ENCODE measurements around the gene GATAD2A. TPM values are rescaled to one million over a fixed set of nuclear protein-coding genes. Genes with fewer than 3 reads are reported as not detected.

GATAD2A gene
- total RNA-seq, 1 experiment from 2014 or later, result 189 TPM

DNA sequence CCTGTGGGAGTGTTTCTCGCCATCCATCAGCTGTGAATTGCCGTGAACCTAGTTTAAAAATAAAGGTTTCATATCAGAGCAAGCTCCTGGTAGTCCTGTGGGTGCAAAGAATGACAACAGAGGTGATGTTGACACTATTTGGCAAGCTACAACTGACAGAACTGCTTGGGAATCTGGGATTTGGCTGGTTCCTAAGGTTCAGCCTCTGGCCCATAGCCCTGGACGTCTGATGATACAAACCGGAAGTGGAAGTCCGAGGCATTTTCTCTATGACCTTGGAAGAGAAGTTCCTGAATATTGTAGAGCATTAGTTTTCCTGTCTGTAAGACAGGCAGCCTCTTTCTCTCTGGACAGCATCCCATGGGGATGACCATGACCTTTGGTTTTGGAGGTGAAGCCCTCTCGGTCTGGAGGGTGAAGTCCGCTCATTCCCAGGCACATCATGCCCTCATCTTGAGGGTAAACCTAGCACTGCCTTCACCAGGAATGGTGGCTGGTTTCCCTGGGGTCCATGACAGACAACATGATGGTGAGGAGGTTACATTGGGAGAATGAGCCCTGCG lies 29.1 kb downstream of the GATAD2A start:
- Histone ChIP-seq H3K14ac (ENCODE audit: insufficient read depth, low read length) (no peak overlapping the region), H3K79me1 (ENCODE audit: insufficient read depth, low read depth, low read length, poor library complexity, severe bottlenecking) (peaks cover 14% of the 10 kb centered on the region), H3K27me3 (ENCODE audit: insufficient read depth, low read length) (no peaks in the 10 kb centered on the region), H2BK12ac (ENCODE audit: insufficient read length, low read depth, low read length) (no peak overlapping the region), H2BK20ac (ENCODE audit: low read depth, low read length, poor library complexity, severe bottlenecking) (no peak overlapping the region), H3K9ac (ENCODE audit: extremely low read depth, insufficient read length, low read length) (no peak overlapping the region), H3K4me2 (ENCODE audit: insufficient read depth, insufficient read length, low read length) (no peak overlapping the region), H3K27ac (ENCODE audit: insufficient read length, low read depth, low read length) (no peak overlapping the region), H2BK5ac (ENCODE audit: insufficient read length, low read length) (no peak overlapping the region), H4K8ac (replicated peaks; ENCODE audit: insufficient read length, low read depth, low read length) (no peak overlapping the region), H3K23ac (ENCODE audit: insufficient read length, low read depth, low read length) (no peak overlapping the region), H3K79me2 (ENCODE audit: insufficient read depth, low read length) (peaks cover 60% of the 10 kb centered on the region; the same call in 1 of the 2 replicates), H3K4me1 (ENCODE audit: insufficient read depth, low read length) (no peaks in the 10 kb centered on the region), H3K9me3 (ENCODE audit: control insufficient read depth, low read depth, low read length) (no peaks in the 10 kb centered on the region), H2BK15ac (ENCODE audit: low read depth, low read length) (no peak overlapping the region), H2AK5ac (ENCODE audit: insufficient read length, low read length) (no peak overlapping the region), H4K91ac (ENCODE audit: insufficient read length, low read depth, low read length) (no peak overlapping the region), H3K23me2 (ENCODE audit: insufficient read length, low read depth, low read length, poor library complexity, severe bottlenecking) (no peaks in the 10 kb centered on the region), H3K56ac (ENCODE audit: insufficient read length, low read depth, low read length) (no peak overlapping the region), H3K4ac (ENCODE audit: low read depth, low read length) (no peak overlapping the region), H3T11ph (ENCODE audit: low read length) (no peak overlapping the region), H4K5ac (ENCODE audit: insufficient read length, low read depth, low read length) (no peak overlapping the region), H2AFZ (ENCODE audit: low read length) (no peak overlapping the region), H3K18ac (ENCODE audit: insufficient read length, low read depth, low read length) (no peak overlapping the region), H2BK120ac (ENCODE audit: low read depth, low read length, poor library complexity, severe bottlenecking) (no peak overlapping the region), H4K20me1 (ENCODE audit: control insufficient read depth, insufficient read depth, insufficient read length) (no peaks in the 10 kb centered on the region)
- H3K27me3 Mint-ChIP-seq (ENCODE audit: low read depth), result no peaks in the 10 kb centered on the region
- DNase-seq, result no peak
- H3K27ac Mint-ChIP-seq, result peak overlapping the region in 1 of 3 experiments; percentile 79; a peak in 2 of 7 replicates
- peaks cover 18% of the 10 kb centered on the region in 2 experiments for H3K4me1 Mint-ChIP-seq
- no peak overlapping the region for H3K4me3 Mint-ChIP-seq
- no CpG with 5 or more reads among the region's 8 CpGs for WGBS (ENCODE audit: extremely low coverage, insufficient read length, low lambda C conversion rate)
- TF ChIP-seq, protein P1, sequence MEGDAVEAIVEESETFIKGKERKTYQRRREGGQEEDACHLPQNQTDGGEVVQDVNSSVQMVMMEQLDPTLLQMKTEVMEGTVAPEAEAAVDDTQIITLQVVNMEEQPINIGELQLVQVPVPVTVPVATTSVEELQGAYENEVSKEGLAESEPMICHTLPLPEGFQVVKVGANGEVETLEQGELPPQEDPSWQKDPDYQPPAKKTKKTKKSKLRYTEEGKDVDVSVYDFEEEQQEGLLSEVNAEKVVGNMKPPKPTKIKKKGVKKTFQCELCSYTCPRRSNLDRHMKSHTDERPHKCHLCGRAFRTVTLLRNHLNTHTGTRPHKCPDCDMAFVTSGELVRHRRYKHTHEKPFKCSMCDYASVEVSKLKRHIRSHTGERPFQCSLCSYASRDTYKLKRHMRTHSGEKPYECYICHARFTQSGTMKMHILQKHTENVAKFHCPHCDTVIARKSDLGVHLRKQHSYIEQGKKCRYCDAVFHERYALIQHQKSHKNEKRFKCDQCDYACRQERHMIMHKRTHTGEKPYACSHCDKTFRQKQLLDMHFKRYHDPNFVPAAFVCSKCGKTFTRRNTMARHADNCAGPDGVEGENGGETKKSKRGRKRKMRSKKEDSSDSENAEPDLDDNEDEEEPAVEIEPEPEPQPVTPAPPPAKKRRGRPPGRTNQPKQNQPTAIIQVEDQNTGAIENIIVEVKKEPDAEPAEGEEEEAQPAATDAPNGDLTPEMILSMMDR (conservative IDR thresholded peaks at IDR 0.05), result no peak
- H3K9me3 Mint-ChIP-seq, result no peaks in the 10 kb centered on the region
- H3K36me3 Mint-ChIP-seq (ENCODE audit: insufficient read depth in 1 of 3, low read depth in 3 of 3), result no peaks in the 10 kb centered on the region; a peak in 4 of 7 replicates
